Measurements from ENCODE around the gene TXNDC15. TPM values are rescaled to one million over a fixed set of nuclear protein-coding genes. Genes with fewer than 3 reads are reported as not detected.

The TXNDC15 gene
- total RNA-seq, 1 experiment from 2014 or later: 34.2 TPM

GRCh38 chr5:134937526-134937925, 63.4 kb downstream of the TXNDC15 start:
- intact Hi-C loops (cut with micrococcal nuclease; ENCODE audit: unreplicated experiment): no loop called here
- H3K27ac Mint-ChIP-seq (ENCODE audit: unreplicated experiment): no peak overlapping the region
- peaks cover 5% of the 10 kb centered on the region for H3K36me3 Mint-ChIP-seq (ENCODE audit: insufficient read depth, unreplicated experiment)
- BruUV-seq (replicated peaks): no TSS peak
- H3K27me3 Mint-ChIP-seq (ENCODE audit: unreplicated experiment): no peaks in the 10 kb centered on the region
- H3K4me1 Mint-ChIP-seq (ENCODE audit: low read depth, unreplicated experiment): no peaks in the 10 kb centered on the region
- TF ChIP-seq CTCF (IDR thresholded peaks at IDR 0.05; ENCODE audit: unreplicated experiment): no peak
- no peak for DNase-seq
- CTCF ChIA-PET: no interaction called here
- H3K4me3 Mint-ChIP-seq (ENCODE audit: low read depth, unreplicated experiment): no peak overlapping the region
- H3K9me3 Mint-ChIP-seq (ENCODE audit: low read depth, unreplicated experiment): no peaks in the 10 kb centered on the region

GRCh38 chr5:134938030-134938429, 63.9 kb downstream of the TXNDC15 start:
- H3K4me3 Mint-ChIP-seq (ENCODE audit: low read depth, unreplicated experiment): no peak overlapping the region
- BruUV-seq (replicated peaks): no TSS peak
- no peak for TF ChIP-seq CTCF (IDR thresholded peaks at IDR 0.05; ENCODE audit: unreplicated experiment)
- H3K36me3 Mint-ChIP-seq (ENCODE audit: insufficient read depth, unreplicated experiment): peaks cover 5% of the 10 kb centered on the region
- no peaks in the 10 kb centered on the region for H3K4me1 Mint-ChIP-seq (ENCODE audit: low read depth, unreplicated experiment)
- DNase-seq: no peak
- H3K9me3 Mint-ChIP-seq (ENCODE audit: low read depth, unreplicated experiment): no peaks in the 10 kb centered on the region
- no peaks in the 10 kb centered on the region for H3K27me3 Mint-ChIP-seq (ENCODE audit: unreplicated experiment)
- intact Hi-C loops (cut with micrococcal nuclease; ENCODE audit: unreplicated experiment): no loop called here
- no peak overlapping the region for H3K27ac Mint-ChIP-seq (ENCODE audit: unreplicated experiment)
- CTCF ChIA-PET: interaction anchor here (2.0 kb wide), 1 partner anchor 10 kb away, joined by 6 read pairs; no protein-coding TSS in a partner anchor

- Mint-ChIP-seq H3K27me3 (ENCODE audit: unreplicated experiment) (no peaks in the 10 kb centered on the region), H3K27ac (ENCODE audit: unreplicated experiment) (no peak overlapping the region), H3K4me1 (ENCODE audit: low read depth, unreplicated experiment) (no peaks in the 10 kb centered on the region), H3K36me3 (ENCODE audit: insufficient read depth, unreplicated experiment) (peaks cover 5% of the 10 kb centered on the region), H3K4me3 (ENCODE audit: low read depth, unreplicated experiment) (no peak overlapping the region), H3K9me3 (ENCODE audit: low read depth, unreplicated experiment) (no peaks in the 10 kb centered on the region)
- CTCF ChIA-PET: interaction anchor here (2.0 kb wide), 1 partner anchor 9 kb away, joined by 6 read pairs; no protein-coding TSS in a partner anchor
- no peak for DNase-seq
- BruUV-seq (replicated peaks): no TSS peak
- no peak for TF ChIP-seq CTCF (IDR thresholded peaks at IDR 0.05; ENCODE audit: unreplicated experiment)
- intact Hi-C loops (cut with micrococcal nuclease; ENCODE audit: unreplicated experiment): no loop called here
Observed at GRCh38 chr5:134939500-134939899, 65.3 kb downstream of the TXNDC15 start.

- CTCF ChIA-PET: no interaction called here
- Mint-ChIP-seq H3K36me3 (ENCODE audit: insufficient read depth, unreplicated experiment) (peaks cover 5% of the 10 kb centered on the region), H3K4me3 (ENCODE audit: low read depth, unreplicated experiment) (no peak overlapping the region), H3K27ac (ENCODE audit: unreplicated experiment) (no peak overlapping the region), H3K27me3 (ENCODE audit: unreplicated experiment) (no peaks in the 10 kb centered on the region), H3K9me3 (ENCODE audit: low read depth, unreplicated experiment) (no peaks in the 10 kb centered on the region), H3K4me1 (ENCODE audit: low read depth, unreplicated experiment) (no peaks in the 10 kb centered on the region)
- TF ChIP-seq CTCF (IDR thresholded peaks at IDR 0.05; ENCODE audit: unreplicated experiment): no peak
- no peak for DNase-seq
- intact Hi-C loops (cut with micrococcal nuclease; ENCODE audit: unreplicated experiment): no loop called here
- BruUV-seq (replicated peaks): no TSS peak
Observed at GRCh38 chr5:134943547-134943946, 69.4 kb downstream of the TXNDC15 start.
